ENCODE data around the gene TMEM245.

- no peak for TF ChIP-seq CTCF (IDR thresholded peaks at IDR 0.05)
- TF ChIP-seq EZH2phosphoT487 (IDR thresholded peaks at IDR 0.05) = no peak
- TF ChIP-seq EZH2 (IDR thresholded peaks at IDR 0.05) = no peak
Observed at GRCh38 chr9:108967916-108968315, 151.8 kb downstream of the TMEM245 start.
